OCI-LY1 (cell line): ENCODE measurements around the gene IQCB1.

ENCODE experiments used
- H2AFZ ChIP-seq: fragments of 200-600 bp; sonication (generic), shearing (Covaris generic); 2 replicates; pipeline ENCODE4 v1.6.0; 2014; ENCODE audit warnings: antibody characterized with exemption, mild to moderate bottlenecking, low read length
- H3F3A ChIP-seq: fragments of 200-600 bp; sonication (generic), shearing (Covaris generic); 2 replicates; pipeline ENCODE4 v1.6.0; 2014; ENCODE audit warnings: mild to moderate bottlenecking, antibody characterized with exemption, low read length, moderate library complexity; ENCODE audit not compliant: insufficient read depth
- H3K27ac ChIP-seq: fragments of 200-600 bp; sonication (generic); 2 replicates; pipeline ENCODE4 v1.5.1; 2014; ENCODE audit warnings: low read length, mixed run types, mild to moderate bottlenecking, low read depth; ENCODE audit not compliant: poor library complexity, severe bottlenecking
- H3K27me3 ChIP-seq: fragments of 200-600 bp; sonication (generic); 2 replicates; pipeline ENCODE4 v1.6.0; 2014; ENCODE audit warnings: antibody characterized with exemption, mild to moderate bottlenecking, low read length, moderate library complexity; ENCODE audit not compliant: insufficient read depth
- H3K36me3 ChIP-seq: fragments of 200-600 bp; sonication (generic); 2 replicates; pipeline ENCODE4 v1.6.1; 2014; ENCODE audit warnings: mild to moderate bottlenecking, antibody characterized with exemption, low read length, moderate library complexity, mixed read lengths; ENCODE audit not compliant: insufficient read depth
- H3K4me1 ChIP-seq: fragments of 200-600 bp; sonication (generic); 2 replicates; pipeline ENCODE4 v1.5.1; 2014; ENCODE audit warnings: mild to moderate bottlenecking, low read length, moderate library complexity; ENCODE audit not compliant: insufficient read depth, severe bottlenecking
- H3K4me2 ChIP-seq: fragments of 200-600 bp; sonication (generic), shearing (Covaris generic); 2 replicates; pipeline ENCODE4 v1.6.1; 2014; ENCODE audit warnings: low read length
- H3K4me3 ChIP-seq: fragments of 200-600 bp; sonication (generic); 2 replicates; pipeline ENCODE4 v1.5.1; 2014; ENCODE audit warnings: low read length, low read depth, mild to moderate bottlenecking, mixed read lengths; ENCODE audit not compliant: poor library complexity, severe bottlenecking
- H3K79me2 ChIP-seq: fragments of 200-600 bp; shearing (Covaris generic); 2 replicates; pipeline ENCODE4 v1.6.1; 2016; ENCODE audit warnings: mixed run types, low read length, mixed read lengths; ENCODE audit not compliant: insufficient read depth
- H3K9ac ChIP-seq: fragments of 200-600 bp; sonication (generic), shearing (Covaris generic); 2 replicates; pipeline ENCODE4 v1.6.1; 2014; ENCODE audit warnings: mild to moderate bottlenecking, low read length, mixed read lengths
- H3K9me2 ChIP-seq: fragments of 200-600 bp; sonication (generic), shearing (Covaris generic); 2 replicates; pipeline ENCODE4 v1.6.1; 2014; ENCODE audit warnings: low read depth, mild to moderate bottlenecking, low read length, mixed read lengths
- H3K9me3 ChIP-seq: fragments of 200-600 bp; shearing (Covaris generic); 2 replicates; pipeline ENCODE4 v1.6.1; 2014; ENCODE audit warnings: low read length, mixed read lengths
- H4K20me1 ChIP-seq: fragments of 200-600 bp; sonication (generic), shearing (Covaris generic); 2 replicates; pipeline ENCODE4 v1.6.0; 2016; ENCODE audit warnings: mild to moderate bottlenecking, low read length; ENCODE audit not compliant: insufficient read depth
- EZH2 ChIP-seq: fragments of 200-600 bp; sonication (generic), shearing (Covaris generic); IDR thresholded peaks from 2 replicates; pipeline ENCODE4 v1.8.0; 2017; ENCODE audit warnings: borderline replicate concordance, mixed run types, mild to moderate bottlenecking, antibody characterized with exemption, low read length, moderate library complexity, mixed read lengths
- TF ChIP-seq, protein P1 (sequence below): fragments of 200-600 bp; sonication (generic), shearing (Covaris generic); IDR thresholded peaks from 2 replicates; pipeline ENCODE4 v1.5.1; 2017; ENCODE audit warnings: mild to moderate bottlenecking, antibody characterized with exemption, low read length, moderate library complexity, mixed read lengths

Gene IQCB1

GRCh38 chr3:121752772-121753171, 82.1 kb downstream of the IQCB1 start:
- no peak overlapping the region for H3K27ac ChIP-seq
- H4K20me1 ChIP-seq, result no peaks in the 10 kb centered on the region
- H3K4me1 ChIP-seq, result peaks cover 26% of the 10 kb centered on the region
- H3K36me3 ChIP-seq, result no peaks in the 10 kb centered on the region
- no peak for TF ChIP-seq EZH2
- TF ChIP-seq, protein P1, sequence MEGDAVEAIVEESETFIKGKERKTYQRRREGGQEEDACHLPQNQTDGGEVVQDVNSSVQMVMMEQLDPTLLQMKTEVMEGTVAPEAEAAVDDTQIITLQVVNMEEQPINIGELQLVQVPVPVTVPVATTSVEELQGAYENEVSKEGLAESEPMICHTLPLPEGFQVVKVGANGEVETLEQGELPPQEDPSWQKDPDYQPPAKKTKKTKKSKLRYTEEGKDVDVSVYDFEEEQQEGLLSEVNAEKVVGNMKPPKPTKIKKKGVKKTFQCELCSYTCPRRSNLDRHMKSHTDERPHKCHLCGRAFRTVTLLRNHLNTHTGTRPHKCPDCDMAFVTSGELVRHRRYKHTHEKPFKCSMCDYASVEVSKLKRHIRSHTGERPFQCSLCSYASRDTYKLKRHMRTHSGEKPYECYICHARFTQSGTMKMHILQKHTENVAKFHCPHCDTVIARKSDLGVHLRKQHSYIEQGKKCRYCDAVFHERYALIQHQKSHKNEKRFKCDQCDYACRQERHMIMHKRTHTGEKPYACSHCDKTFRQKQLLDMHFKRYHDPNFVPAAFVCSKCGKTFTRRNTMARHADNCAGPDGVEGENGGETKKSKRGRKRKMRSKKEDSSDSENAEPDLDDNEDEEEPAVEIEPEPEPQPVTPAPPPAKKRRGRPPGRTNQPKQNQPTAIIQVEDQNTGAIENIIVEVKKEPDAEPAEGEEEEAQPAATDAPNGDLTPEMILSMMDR, result no peak
- H2AFZ ChIP-seq, result no peak overlapping the region
- H3K9me3 ChIP-seq, result no peaks in the 10 kb centered on the region
- H3K27me3 ChIP-seq, result no peaks in the 10 kb centered on the region
- H3K79me2 ChIP-seq, result peaks cover 10% of the 10 kb centered on the region; the same call in 1 of the 2 replicates
- H3F3A ChIP-seq, result no peaks in the 10 kb centered on the region
- H3K9me2 ChIP-seq, result no peaks in the 10 kb centered on the region
- no peak overlapping the region for H3K4me2 ChIP-seq
- no peak overlapping the region for H3K9ac ChIP-seq
- H3K4me3 ChIP-seq, result no peak overlapping the region

- no peaks in the 10 kb centered on the region for H3K36me3 ChIP-seq
- no peak overlapping the region for H3K27ac ChIP-seq
- no peak overlapping the region for H2AFZ ChIP-seq
- no peaks in the 10 kb centered on the region for H3K9me2 ChIP-seq
- TF ChIP-seq, protein P1, result no peak
- no peak for TF ChIP-seq EZH2
- H4K20me1 ChIP-seq, result no peaks in the 10 kb centered on the region
- H3K4me1 ChIP-seq, result peaks cover 25% of the 10 kb centered on the region
- no peaks in the 10 kb centered on the region for H3K27me3 ChIP-seq
- no peaks in the 10 kb centered on the region for H3K9me3 ChIP-seq
- no peak overlapping the region for H3K9ac ChIP-seq
- no peak overlapping the region for H3K4me2 ChIP-seq
- no peaks in the 10 kb centered on the region for H3F3A ChIP-seq
- H3K79me2 ChIP-seq, result peaks cover 10% of the 10 kb centered on the region; the same call in 1 of the 2 replicates
- no peak overlapping the region for H3K4me3 ChIP-seq
These were observed 82.6 kb downstream of the IQCB1 start for GRCh38 chr3:121752261-121752660.

DNA sequence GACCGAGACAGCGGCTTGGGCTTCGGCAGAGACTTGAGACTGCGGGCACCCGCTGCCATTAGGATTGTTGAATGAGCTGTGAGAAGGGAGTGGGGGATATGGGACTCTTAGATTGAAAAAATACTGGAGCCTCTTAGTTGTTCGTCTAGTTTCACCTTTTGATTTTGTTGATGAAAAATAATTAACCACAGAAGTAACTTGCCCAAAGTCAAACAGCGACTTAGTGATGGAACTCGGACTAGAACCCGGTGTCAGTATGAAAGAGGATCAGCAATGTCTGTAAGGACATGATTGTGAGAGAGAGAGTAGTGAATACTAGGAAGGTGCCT, 84.8 kb downstream of the IQCB1 start:
- Histone ChIP-seq H2AFZ (0 out of 2 replicates have a peak overlapping the region, but pooled peaks have one; percentile 52), H3K4me3 (peak overlapping the region; percentile 94)

More for the DNA sequence above, 84.8 kb downstream of the IQCB1 start:
- peak overlapping the region; percentile 95 for H3K4me2 ChIP-seq
- no peaks in the 10 kb centered on the region for H3K36me3 ChIP-seq
- no peaks in the 10 kb centered on the region for H3F3A ChIP-seq
- no peaks in the 10 kb centered on the region for H3K27me3 ChIP-seq
- H3K9ac ChIP-seq, result peak overlapping the region; percentile 86
- H3K9me3 ChIP-seq, result no peaks in the 10 kb centered on the region
- peaks cover 10% of the 10 kb centered on the region; the same call in 1 of the 2 replicates for H3K79me2 ChIP-seq
- H4K20me1 ChIP-seq, result no peaks in the 10 kb centered on the region
- TF ChIP-seq, protein P1, result no peak
- no peak for TF ChIP-seq EZH2
- peaks cover 21% of the 10 kb centered on the region for H3K4me1 ChIP-seq
- no peak overlapping the region for H3K27ac ChIP-seq
- H3K9me2 ChIP-seq, result no peaks in the 10 kb centered on the region
